ENCODE data around the gene VMAC.

DNA sequence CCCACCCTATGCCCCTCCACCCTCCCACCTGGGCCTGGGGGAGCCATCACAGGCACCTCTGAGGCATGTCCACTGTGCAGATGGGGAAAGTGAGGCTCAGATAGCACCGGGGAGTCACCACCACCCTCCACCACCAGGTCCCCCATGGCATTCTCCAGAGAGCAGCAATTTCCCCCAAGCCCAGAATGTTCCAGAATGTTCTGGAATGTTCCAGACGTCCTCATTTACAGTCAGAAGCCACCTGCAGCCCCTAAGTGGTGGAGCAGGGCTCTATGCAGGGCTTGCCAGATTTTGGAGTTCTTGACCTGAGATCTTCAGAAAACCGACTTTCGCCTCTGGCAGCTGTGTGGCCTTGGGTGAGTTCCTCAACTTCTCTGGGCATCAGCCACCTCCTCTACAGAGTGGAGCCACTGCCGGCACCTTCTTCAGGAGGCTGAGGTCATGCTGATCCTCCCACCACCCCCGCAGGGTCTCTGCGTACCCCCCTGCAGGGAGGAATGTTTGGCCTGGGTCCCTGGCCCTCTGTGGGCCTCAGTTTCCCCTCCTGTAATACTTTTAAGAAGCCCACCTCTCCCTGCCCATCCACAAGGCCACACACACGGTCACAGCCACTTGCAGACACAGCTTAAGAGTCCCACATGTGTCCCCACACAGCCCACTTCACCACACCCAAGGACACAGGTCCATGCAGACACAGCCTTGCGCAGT is 40.5 kb upstream of the VMAC start:
- TF ChIP-seq SUZ12 (IDR thresholded peaks at IDR 0.05) (no peak), ELF4 (IDR thresholded peaks at IDR 0.05) (no peak), NFRKB (IDR thresholded peaks at IDR 0.05) (no peak), HDGF (IDR thresholded peaks at IDR 0.05; ENCODE audit: borderline replicate concordance) (no peak), CTBP1 (IDR thresholded peaks at IDR 0.05; ENCODE audit: borderline replicate concordance) (no peak), ARNT (IDR thresholded peaks at IDR 0.05) (no peak), FOXM1 (IDR thresholded peaks at IDR 0.05; ENCODE audit: borderline replicate concordance) (no peak), FOXA1 (IDR thresholded peaks at IDR 0.05) (no peak), BHLHE40 (IDR thresholded peaks at IDR 0.05; ENCODE audit: borderline replicate concordance) (no peak), FOXK2 (IDR thresholded peaks at IDR 0.05) (no peak), LEF1 (IDR thresholded peaks at IDR 0.05; ENCODE audit: borderline replicate concordance) (no peak), SP1 (IDR thresholded peaks at IDR 0.05) (no peak), L3MBTL2 (conservative IDR thresholded peaks at IDR 0.05) (no peak)
- TF ChIP-seq, protein P1, sequence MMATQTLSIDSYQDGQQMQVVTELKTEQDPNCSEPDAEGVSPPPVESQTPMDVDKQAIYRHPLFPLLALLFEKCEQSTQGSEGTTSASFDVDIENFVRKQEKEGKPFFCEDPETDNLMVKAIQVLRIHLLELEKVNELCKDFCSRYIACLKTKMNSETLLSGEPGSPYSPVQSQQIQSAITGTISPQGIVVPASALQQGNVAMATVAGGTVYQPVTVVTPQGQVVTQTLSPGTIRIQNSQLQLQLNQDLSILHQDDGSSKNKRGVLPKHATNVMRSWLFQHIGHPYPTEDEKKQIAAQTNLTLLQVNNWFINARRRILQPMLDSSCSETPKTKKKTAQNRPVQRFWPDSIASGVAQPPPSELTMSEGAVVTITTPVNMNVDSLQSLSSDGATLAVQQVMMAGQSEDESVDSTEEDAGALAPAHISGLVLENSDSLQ (IDR thresholded peaks at IDR 0.05): no peak
